Nucleus accumbens (tissue), 56 donors: Measurements from ENCODE around the gene CD8A.
"Not testable (repeated sequence)": the region's sequence is repeated elsewhere in the genome, so short reads cannot be mapped to it uniquely, and the experiment has no call there.

Experiments used
- DNase-seq, 56 donors: peaks; one replicate each; lab custom pipeline; 2025; lab: John Stamatoyannopoulos, UW

CD8A gene

GRCh38 chr2:86744152-86744551, 46.6 kb downstream of the CD8A start:
- no peak for DNase-seq

DNA sequence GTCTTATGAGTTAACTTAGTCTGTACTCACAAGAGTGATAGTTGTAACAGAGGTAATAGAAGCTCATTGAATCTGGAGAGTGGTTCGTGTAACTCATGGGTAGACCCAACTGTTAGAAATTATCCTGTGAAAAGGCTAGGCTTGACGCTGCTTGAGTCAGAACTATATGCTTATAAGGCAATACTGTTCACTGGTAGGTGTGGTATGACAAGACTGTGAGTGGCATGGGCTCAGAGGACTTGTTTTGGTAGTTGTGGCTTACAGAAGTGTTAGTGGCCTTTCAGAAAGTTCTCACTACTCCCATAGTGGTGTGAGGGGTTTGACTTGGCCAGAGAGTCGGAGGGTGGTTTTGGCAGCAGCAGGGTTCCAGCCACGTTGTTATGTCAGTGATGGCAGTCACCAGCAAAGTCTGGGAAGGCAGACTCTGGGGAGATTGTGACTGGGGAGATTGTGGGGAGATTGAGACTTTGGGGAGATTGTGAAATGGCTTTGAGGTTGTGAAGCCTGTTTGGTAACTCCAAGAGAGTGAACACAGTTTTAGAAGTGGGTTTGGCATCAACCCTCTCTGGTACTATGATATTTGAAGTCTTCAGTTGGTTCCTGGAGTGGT, 48.7 kb downstream of the CD8A start:
- not testable (repeated sequence) for DNase-seq

GRCh38 chr2:86739889-86740288, 50.8 kb downstream of the CD8A start:
- not testable (repeated sequence) for DNase-seq

- DNase-seq, result not testable (repeated sequence)
Measured at GRCh38 chr2:86739485-86739884, 51.2 kb downstream of the CD8A start.

DNA sequence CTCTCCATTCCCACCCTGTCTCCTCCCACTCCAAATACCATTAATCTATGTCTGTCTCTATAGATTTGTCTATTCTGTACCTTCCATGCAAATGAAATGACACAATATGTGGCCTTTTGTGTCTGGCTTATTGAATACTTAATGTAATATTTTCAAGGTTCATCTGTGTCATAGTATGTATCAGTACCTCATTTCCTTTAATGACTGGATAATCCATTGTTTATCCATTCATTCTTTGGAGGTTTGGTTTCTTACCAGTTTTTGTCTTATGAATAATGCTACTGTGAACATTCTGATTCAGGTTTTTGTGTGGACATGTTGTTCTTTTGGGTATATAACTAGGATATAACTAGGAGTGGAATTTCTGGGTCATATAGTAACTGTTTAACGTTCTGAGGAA, 55.8 kb downstream of the CD8A start:
- not testable (repeated sequence) for DNase-seq
